GM20000 (cell line): ENCODE data around the gene ARMC7.
"Not testable (repeated sequence)": the region's sequence is repeated elsewhere in the genome, so short reads cannot be mapped to it uniquely, and the experiment has no call there.

ENCODE experiments used
- DNase-seq: peaks from one replicate; pipeline ENCODE4 v3.0.0; 2012; ENCODE audit warnings: low spot score
- TF ChIP-seq, protein P1 (sequence below): IDR thresholded peaks from 2 replicates; pipeline ENCODE4 v1.5.1; 2012; ENCODE audit warnings: mild to moderate bottlenecking, control low read depth; ENCODE audit errors: extremely low read depth, missing control alignments

ARMC7 gene

DNA sequence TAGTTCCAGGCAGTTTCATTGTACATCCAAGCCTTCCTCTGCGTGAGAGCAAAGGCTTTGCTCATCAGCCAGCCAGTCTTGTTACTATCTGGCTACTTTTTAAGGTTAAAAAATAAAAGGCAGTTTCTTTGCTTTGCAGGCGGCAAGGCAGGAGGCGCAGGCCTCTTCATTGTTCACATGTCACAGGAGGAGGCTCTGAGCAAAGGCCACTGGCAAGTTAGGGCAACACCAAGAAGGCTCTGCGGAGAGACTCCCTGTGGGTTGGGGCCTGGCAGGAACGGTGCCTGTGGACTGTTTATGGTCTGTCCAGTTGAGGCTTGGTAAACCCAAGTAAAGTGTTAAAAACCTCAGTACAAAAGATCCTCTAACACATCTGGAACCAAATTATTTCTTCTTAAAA is 25.7 kb downstream of the ARMC7 start:
- DNase-seq: no peak
- TF ChIP-seq, protein P1, sequence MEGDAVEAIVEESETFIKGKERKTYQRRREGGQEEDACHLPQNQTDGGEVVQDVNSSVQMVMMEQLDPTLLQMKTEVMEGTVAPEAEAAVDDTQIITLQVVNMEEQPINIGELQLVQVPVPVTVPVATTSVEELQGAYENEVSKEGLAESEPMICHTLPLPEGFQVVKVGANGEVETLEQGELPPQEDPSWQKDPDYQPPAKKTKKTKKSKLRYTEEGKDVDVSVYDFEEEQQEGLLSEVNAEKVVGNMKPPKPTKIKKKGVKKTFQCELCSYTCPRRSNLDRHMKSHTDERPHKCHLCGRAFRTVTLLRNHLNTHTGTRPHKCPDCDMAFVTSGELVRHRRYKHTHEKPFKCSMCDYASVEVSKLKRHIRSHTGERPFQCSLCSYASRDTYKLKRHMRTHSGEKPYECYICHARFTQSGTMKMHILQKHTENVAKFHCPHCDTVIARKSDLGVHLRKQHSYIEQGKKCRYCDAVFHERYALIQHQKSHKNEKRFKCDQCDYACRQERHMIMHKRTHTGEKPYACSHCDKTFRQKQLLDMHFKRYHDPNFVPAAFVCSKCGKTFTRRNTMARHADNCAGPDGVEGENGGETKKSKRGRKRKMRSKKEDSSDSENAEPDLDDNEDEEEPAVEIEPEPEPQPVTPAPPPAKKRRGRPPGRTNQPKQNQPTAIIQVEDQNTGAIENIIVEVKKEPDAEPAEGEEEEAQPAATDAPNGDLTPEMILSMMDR: no peak

DNA sequence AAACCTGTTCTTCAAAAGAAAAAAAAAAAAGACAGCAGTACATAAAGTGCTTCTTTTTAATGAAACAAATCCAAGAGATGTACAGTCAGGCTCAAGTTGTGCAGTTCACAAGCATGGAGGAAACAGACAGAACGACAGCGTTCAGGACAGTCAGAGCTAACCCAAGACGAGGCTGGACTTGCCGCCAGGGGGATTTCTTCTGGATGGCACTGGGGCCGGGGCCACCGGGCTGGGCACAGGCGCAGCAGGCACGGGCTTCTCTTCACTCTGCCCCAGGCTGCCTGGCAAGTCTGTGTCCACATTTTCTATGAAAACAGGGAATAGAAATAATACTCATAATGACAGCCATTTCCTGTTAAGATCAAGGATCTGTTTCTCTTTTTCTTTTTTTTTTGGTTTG is 26.2 kb downstream of the ARMC7 start:
- TF ChIP-seq, protein P1: no peak
- no peak for DNase-seq

DNA sequence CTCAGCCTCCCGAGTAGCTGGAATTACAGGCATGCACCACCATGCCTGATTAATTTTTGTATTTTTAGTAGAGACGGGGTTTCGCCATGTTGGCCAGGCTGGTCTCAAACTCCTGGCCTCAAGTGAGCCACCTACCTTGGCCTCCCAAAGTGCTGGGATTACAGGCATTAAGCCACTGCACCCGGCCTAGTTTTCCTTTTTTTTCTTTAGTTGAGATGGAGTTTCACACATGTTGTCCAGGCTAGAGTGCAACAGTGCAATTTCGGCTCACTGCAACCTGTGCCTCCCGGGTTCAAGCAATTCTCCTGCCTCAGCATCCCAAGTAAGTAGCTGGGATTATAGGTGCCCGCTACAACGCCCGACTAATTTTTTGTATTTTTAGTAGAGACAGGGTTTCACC is 28.0 kb downstream of the ARMC7 start:
- not testable (repeated sequence) for DNase-seq

DNA sequence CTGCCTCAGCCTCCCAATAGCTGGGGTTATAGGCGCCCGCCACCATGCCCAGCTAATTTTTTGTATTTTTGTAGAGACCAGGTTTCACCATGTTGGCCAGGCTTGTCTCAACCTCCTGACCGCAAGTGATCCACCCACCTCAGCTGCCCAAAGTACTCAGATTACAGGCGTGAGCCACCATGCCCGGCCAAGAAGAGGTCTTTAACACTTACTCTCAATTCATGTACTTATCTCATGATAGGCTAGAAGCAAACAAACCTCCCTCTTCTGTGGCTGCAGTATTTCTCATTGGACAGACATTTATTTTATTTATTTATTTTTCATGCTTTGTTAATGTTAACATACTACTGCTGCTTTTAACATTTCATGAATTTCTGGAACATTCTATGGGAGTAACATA is 28.8 kb downstream of the ARMC7 start:
- DNase-seq: no peak
- TF ChIP-seq, protein P1: no peak

DNA sequence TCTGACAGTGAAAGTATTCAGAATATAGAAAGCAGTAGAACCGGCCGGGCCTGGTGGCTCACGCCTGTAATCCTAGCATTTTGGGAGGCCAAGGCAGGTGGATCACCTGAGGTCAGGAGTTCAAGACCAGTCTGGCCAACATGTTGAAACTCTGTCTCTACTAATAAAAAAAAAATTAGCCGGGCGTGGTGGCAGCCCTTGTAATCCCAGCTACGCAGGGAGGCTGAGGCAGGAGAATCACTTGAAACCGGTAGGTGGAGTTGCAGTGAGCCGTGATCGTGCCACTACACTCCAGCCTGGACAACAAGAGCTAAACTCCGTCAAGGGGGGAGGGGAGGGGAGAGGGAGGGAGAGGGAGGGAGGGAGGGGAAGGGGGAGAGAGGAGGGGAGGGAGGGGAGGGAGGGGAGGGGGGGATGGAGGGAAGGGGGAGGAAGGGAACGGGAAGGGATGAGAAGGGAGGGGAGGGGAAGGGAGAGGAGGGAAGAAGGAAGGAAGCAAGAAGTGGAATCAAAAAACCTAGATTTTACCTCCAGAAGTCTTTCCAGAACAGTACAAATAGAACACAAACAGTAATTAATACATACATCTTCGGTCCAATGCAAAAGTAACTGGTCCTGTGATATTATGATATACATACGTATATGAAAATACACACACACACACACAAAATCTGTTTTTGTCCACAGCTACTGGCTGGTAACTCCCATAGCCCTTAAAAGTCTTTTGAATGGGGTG is 32.6 kb downstream of the ARMC7 start:
- TF ChIP-seq, protein P1: no peak
- DNase-seq: no peak

DNA sequence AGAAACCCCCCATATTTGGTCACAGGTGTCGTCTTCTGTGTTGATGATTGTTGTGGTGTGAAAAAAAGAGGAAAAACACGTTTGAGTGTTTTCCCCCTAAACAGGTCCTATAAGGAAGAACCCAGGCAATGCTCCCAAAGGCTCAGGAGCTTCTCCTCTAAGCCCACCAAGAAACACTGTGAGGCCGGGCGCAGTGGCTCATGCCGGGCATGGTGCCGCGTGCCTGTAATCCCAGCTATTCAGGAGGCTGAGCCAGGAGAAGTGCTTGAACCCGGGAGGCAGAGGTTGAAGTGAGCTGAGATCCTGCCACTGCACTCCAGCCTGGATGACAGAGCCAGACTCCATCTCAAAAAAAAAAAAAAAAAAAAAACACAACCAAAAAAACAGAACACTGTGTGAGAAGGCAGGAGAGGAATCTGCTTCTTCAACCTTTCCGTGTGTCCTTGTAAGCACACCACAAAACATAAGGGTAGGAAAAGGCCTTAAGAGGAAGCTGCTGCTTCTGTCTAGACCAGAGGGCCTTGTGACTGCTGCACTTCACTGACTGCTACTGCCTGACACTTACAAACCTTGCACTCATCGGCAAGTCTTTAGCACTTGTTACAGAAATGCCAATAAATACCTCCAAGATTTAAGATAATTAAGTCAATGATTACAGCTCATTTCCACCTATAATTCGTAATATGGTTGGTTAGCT is 35.2 kb downstream of the ARMC7 start:
- DNase-seq: no peak
- TF ChIP-seq, protein P1: no peak

DNA sequence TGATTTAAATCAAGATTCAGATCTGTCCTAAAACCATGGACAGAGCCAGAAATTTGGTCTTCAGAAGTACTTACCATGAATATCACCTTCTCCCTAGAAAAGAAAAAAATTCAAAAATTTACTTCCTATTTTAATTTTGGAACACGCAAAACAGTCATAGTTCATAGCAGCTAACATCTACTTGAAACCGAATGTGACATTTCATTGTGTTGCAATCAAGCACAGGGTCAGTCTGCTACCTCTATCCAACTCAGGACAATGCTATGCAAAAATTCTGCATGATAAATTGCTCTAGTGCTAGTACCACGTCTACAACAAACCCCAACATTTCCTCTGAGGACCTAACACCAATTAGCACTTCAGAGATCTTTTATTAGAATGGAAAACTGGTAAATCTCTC is 36.8 kb downstream of the ARMC7 start:
- TF ChIP-seq, protein P1: no peak
- no peak for DNase-seq
